ENCODE results near the gene COG5.
"Not testable (repeated sequence)": the region's sequence is repeated elsewhere in the genome, so short reads cannot be mapped to it uniquely, and the experiment has no call there.

The COG5 gene

DNA sequence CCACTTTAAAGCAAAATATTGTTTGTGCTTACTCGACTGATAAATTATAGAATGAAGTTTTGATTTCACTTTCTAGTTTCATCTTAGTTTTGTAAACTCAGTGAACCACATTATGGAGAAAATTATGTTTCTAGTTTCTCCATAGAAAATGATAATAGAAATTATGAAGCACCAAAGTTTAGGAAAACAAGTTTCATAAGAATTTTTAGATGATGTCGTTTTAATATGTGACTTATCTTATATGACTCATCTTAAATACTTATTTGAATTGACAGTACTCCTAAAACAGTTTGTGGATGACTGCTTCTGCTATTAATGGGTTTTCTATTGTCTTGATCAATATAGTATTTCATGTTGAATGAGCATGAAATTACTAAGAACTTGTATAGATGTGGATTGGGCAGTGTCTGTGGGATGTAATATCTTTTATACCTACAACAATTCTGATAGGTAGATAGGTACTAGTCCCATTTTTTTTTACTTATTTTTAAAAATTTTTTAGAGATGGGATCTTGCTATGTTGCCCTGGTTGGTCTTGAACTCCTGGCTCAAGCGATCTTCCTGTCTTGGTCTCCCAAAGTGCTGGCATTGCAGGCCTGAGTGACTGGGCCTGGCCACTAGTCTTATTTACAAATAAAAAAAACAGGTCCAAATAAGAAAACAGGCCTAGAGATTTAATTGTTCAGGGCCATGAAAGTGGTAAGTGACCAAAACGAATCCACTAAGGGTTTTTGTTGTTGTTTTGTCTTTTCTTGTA, 391.3 kb downstream of the COG5 start:
- peak; percentile 16 for DNase-seq

- DNase-seq = no peak
Measured at GRCh38 chr7:107171496-107171895, 392.2 kb downstream of the COG5 start.

- DNase-seq = no peak
Measured at GRCh38 chr7:107170051-107170915, 393.4 kb downstream of the COG5 start.

GRCh38 chr7:107169120-107170050, 394.3 kb downstream of the COG5 start:
- peak; percentile 94 for DNase-seq

DNA sequence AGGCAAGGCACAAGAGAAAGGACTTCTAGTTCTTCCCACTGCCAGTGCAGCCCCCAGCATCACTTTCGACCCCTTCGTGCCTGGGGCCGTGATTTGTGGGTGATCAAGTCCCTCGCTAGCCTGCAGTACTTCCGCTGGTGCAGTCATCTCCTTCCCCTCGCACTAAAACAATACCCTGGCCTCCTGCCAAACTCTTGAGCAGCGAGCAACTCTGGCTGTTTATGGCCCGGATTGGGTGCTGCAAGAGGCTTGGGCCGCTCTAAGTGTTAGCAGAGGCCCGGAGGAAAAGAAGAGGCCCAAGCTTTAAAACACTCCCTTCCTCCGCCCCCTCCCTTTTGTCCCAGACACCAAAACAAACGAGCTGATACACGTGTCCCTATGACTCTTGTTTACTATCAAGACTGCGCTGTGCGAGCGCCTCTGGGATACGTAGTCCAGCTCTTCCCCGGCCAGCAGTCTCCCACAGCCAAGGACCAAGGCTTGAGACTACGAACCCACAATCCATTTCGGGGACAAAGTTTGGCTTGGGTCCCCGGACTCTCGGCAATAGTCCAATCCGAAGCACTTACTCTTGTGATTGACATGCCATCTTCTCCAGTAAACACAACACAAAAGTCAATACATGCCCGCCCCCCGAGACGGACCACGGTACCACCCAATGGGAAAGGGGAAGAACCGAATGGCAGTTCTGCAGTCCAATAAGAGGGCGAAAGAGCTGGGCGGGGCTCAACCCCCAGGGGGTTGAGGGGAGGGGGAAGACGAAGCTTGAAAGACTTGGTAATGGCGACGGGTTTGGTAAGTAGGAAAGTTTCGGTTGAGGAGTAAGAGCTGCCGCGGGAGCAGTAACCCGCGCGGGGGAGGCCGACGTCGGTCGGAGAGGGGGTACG, 395.2 kb downstream of the COG5 start, which contains the start of gene HBP1:
Gene HBP1 (plus strand): TSS at position 771 of the 887 bp plus-strand sequence. CDS start 10,891 bp downstream, outside the sequence.
- DNase-seq = peak; percentile 100

GRCh38 chr7:107167483-107168232, 396.1 kb downstream of the COG5 start:
- peak; percentile 85 for DNase-seq

DNA sequence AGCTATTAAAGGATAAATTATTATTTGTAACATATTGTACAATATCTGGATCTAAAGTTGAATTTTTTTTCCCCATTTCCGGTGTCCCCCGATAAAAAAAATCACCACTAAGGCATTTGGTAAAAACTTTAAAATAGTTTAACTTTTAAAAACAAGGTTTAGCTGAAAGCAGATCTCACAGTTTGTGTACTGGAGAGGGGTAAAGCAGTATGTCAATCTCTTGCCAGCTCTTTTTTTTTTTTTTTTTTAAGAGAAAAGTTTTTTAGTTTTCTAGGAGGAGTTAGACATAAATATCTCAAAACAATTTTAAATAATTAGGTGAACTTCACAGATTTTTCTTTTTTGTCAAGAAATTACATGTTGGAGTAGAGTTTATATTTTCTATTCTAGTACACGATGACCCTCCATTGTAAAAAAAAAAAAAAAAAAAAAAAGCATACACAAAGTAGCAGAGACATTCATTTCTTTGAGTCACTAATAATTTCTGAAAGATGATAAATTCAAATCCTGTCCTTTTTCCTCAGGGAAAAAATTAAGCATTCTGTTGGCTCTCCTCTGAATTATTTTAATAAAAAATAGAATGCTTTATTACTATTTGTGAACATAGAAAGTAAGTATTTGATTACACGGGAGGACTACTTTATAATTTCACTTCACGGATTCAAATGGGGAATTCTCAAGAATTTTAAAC, 396.8 kb downstream of the COG5 start:
- DNase-seq = no peak

- no peak for DNase-seq
Measured at GRCh38 chr7:107165341-107165740, 398.4 kb downstream of the COG5 start.

DNA sequence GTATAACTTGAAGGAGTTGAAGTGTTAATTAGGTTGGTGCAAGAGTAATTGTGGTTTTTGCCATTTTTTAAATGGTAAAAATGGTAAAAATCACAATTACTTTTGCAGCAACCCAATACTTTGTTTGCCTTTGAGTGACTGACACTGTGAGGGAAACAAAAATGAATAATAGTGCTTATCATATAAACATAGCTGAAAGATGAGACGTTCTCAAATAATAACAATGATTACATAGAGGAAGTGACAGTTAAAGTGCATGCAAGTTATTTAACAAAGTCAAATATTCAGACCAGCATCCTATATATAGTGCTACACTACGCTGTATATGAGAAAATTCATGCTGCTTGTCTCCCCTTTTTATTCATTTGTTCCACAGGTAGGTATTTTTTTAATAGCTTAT, 399.6 kb downstream of the COG5 start:
- DNase-seq = peak; percentile 55

GRCh38 chr7:107162475-107162874, 401.2 kb downstream of the COG5 start:
- DNase-seq = no peak

DNA sequence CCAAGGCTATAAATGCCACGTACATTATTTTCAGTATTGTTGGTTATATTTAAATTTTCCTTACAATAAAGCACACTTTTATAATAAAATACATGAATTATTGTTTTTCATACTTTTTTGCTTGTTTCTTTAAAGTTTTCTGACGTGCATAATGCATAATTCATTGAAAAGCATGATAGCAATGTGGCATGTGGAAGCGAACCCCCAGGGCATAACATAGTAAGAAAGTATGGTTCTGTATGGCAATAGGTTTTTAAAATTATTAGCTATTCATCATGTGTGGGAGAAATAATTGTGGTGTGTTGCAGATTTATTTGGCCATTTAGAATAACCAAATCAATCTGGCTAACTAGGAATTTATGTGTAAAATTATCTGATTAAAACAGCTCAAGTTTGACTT, 402.3 kb downstream of the COG5 start:
- no peak for DNase-seq

GRCh38 chr7:107160389-107160788, 403.3 kb downstream of the COG5 start:
- no peak for DNase-seq

DNA sequence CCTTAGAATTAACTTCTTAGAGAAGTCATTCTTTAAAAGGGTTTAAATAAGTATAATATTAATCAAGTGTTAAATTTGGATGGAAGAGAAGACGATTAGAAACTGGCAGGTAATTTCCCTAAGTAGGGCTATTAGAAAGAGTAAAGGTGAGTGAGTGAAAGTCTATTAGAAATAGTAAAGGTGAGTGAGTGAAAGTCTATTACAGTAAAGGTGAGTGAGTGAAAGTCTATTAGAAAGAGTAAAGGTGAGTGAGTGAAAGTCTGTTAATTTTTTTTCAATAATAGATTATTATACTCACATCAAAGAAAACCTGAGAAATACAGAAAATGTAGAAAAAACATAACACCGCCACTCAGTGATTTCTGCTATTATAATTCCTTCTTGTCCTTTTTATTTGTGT, 405.7 kb downstream of the COG5 start:
- no peak for DNase-seq

DNA sequence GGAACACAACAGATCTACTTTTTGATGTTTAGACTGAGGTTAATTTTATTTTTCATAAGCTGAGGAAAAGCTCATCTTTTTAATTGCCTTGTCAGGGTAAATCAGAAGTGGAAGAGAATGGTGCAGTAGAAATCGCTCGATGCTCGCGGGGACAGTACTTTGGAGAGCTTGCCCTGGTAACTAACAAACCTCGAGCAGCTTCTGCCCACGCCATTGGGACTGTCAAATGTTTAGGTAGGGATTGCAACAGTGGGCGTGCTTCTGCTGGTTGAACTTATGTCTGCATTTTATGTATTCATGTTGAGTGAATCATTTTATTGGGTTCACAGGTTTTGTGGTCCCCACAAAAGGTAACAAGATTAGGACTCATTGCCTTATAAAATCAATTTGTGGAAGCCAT, 406.6 kb downstream of the COG5 start:
- no peak for DNase-seq

GRCh38 chr7:107155726-107156125, 408.0 kb downstream of the COG5 start:
- DNase-seq = not testable (repeated sequence)

- no peak for DNase-seq
Measured at GRCh38 chr7:107154826-107155225, 408.9 kb downstream of the COG5 start.

DNA sequence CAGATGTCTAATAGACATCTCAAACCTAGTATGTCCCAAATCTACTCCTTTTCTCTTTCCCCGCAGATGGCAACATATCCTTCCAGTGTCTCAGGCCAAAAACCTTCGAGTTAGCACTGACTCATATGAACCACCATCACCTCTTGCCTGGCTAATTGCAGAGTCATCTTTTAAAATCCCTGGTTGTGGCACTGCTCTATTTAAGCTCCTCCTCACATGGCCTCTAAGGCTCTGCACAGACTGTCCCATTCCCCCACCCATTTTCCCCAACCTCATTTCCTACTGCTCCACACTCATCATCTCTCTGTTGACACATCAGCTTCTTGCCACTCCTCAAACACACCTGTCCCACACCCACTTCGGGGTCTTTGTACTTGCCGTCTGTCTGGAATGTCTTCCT, 411.7 kb downstream of the COG5 start:
- DNase-seq = peak; percentile 23
